SJSA1 (cell line): ENCODE data around the gene BTBD9. TPM values are rescaled to one million over a fixed set of nuclear protein-coding genes. Genes with fewer than 3 reads are reported as not detected.

Source experiments
- DNase-seq, 2 experiments: peaks; one replicate each; pipeline ENCODE4 v3.0.0-alpha.2; 2015 to 2020; ENCODE audit warnings: low spot score in 2 of 2, low read depth in 1 of 2
- H3K27ac ChIP-seq: fragments of 250-450 bp; sonication (Bioruptor Pico); 2 replicates; pipeline ENCODE4 v1.5.1; 2020; ENCODE audit warnings: mild to moderate bottlenecking, moderate library complexity
- H3K27me3 ChIP-seq: fragments of 250-450 bp; sonication (Bioruptor Pico); replicated peaks from 2 replicates; pipeline ENCODE4 v1.5.1; 2020; ENCODE audit warnings: mild to moderate bottlenecking, moderate library complexity
- H3K36me3 ChIP-seq: fragments of 250-450 bp; sonication (Bioruptor Pico); 2 replicates; pipeline ENCODE4 v1.5.1; 2020; ENCODE audit warnings: mild to moderate bottlenecking
- H3K4me1 ChIP-seq: fragments of 250-450 bp; sonication (Bioruptor Pico); replicated peaks from 2 replicates; pipeline ENCODE4 v1.6.1; 2021; ENCODE audit warnings: mild to moderate bottlenecking
- H3K4me3 ChIP-seq: fragments of 250-450 bp; sonication (Bioruptor Pico); 2 replicates; pipeline ENCODE4 v1.5.1; 2020; ENCODE audit warnings: mild to moderate bottlenecking
- H3K9me3 ChIP-seq: fragments of 250-450 bp; sonication (Bioruptor Pico); replicated peaks from 2 replicates; pipeline ENCODE4 v1.5.1; 2020; ENCODE audit warnings: mild to moderate bottlenecking
- total RNA-seq: library from RNA; depleted of rRNA; stranded (reverse); fragments of >200 nt; shearing (Covaris generic); gene quantifications from 2 replicates; pipeline ENCODE4 v1.2.3, GENCODE V29; 2014

Gene BTBD9
- total RNA-seq, 1 experiment from 2014 or later = 8.5 TPM

GRCh38 chr6:38177882-38178583, 461.7 kb downstream of the BTBD9 start:
- no peak for DNase-seq

DNA sequence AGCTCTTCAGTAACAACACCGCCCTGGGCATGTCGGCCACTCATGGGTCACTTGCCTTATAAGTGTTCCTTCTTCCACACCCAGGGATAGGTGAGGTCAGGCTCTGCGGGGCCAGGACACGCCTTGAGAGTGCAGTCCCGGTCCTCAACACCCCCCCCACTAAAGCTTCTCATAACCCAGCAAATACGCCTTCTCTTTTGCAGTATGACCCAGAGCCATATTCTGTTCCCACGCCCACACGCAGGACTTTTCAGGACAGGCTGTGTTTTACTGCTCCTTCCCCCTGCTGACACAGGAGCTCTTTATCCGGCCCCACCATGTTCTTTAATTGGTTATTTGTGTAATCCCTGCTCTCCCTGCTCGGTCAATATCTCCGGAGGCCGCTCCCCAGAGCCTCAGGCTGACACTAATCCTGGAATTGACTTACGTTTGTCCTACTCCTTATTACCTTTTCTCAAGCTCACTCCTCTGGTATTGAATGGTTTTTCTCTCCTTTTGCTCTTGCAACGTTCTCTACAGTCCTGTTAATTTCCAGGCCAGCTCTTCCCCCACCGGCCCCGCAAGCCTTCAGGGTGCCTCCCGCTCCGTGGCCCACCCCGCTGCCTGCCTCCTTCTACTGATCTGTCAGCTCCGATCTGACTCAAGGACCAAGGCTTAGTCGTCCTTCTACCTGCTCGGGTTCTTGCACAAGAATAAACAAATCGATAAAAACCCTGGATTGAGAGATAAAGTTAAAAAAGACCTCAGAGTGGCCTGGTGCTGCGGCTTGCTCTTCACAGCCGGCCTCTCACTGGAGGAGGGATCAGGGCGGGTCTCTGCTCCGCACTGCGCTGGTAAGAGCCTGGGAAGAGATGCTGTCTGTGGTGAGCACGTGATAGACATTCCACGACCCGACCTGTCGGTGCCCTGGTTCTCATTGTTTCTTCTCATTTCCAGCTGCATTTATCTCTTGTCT, 462.7 kb downstream of the BTBD9 start:
- H3K4me3 ChIP-seq = no peak overlapping the region
- DNase-seq = no peak
- no peak overlapping the region for H3K27ac ChIP-seq
- H3K27me3 ChIP-seq = no peaks in the 10 kb centered on the region
- H3K4me1 ChIP-seq = no peaks in the 10 kb centered on the region
- H3K36me3 ChIP-seq = no peaks in the 10 kb centered on the region
- no peaks in the 10 kb centered on the region for H3K9me3 ChIP-seq

More at GRCh38 chr6:38177882-38178583, 461.7 kb downstream of the BTBD9 start:
- Histone ChIP-seq H3K27ac (no peak overlapping the region), H3K4me1 (no peaks in the 10 kb centered on the region), H3K36me3 (no peaks in the 10 kb centered on the region), H3K9me3 (no peaks in the 10 kb centered on the region), H3K4me3 (no peak overlapping the region), H3K27me3 (no peaks in the 10 kb centered on the region)

DNA sequence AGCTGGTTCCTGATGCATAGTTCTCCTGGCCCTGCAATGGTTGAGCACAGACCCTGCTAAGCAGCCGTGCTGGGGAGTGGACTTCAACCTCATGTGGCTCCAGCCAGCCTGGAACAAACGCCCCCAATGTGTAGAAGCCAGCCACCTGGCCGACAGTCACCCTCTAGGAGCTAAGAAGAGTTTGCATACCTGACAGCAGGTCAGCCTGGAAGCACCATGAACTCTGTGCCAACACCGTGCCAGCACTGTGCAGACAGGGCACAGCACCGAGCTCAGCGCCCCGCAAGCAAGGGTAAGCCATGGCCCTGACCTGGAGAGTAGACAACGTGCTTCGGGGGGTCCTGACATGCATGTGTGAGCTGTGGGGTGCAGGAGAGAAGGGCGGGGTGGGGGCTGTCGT, 463.9 kb downstream of the BTBD9 start:
- no peak for DNase-seq
- Histone ChIP-seq H3K4me3 (no peak overlapping the region), H3K9me3 (no peaks in the 10 kb centered on the region), H3K27me3 (no peaks in the 10 kb centered on the region), H3K36me3 (no peaks in the 10 kb centered on the region), H3K27ac (no peak overlapping the region), H3K4me1 (no peaks in the 10 kb centered on the region)

DNA sequence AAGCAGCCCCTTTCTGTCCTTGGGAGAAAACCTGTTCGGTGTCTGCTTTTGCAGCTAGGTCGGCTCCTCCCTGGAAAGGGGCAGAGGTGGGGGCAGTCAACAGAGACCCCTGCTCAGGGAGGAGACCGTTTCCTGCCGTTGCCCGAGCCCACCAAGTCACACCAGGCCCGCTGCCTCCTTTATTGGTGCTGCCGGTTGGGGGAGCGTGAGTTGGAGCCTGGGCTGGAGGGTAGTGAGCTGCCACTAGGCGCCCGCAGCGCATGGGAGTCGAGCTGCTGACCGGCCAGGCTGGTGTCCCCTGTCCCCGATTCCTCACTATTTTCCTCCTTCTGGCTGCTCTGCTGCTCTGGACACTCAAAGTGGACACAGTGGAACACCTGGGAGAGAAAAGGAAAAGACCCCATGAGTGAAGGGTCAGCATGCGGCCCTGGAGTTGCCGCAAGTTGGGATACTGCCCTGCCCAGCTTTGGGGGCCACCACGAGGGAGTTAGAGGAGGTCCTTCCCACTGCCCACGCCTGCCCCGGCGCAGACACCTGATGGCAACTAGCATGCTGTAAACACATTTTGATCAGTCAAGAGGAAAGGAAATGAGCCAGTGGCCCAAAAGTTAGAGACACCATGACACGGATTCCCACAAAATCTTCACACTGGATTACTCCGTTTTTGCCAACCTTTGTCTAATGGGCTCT, 464.8 kb downstream of the BTBD9 start:
- H3K9me3 ChIP-seq = no peaks in the 10 kb centered on the region
- no peak overlapping the region for H3K27ac ChIP-seq
- H3K4me1 ChIP-seq = no peaks in the 10 kb centered on the region
- H3K4me3 ChIP-seq = no peak overlapping the region
- H3K36me3 ChIP-seq = no peaks in the 10 kb centered on the region
- H3K27me3 ChIP-seq = no peaks in the 10 kb centered on the region
- DNase-seq = no peak

DNA sequence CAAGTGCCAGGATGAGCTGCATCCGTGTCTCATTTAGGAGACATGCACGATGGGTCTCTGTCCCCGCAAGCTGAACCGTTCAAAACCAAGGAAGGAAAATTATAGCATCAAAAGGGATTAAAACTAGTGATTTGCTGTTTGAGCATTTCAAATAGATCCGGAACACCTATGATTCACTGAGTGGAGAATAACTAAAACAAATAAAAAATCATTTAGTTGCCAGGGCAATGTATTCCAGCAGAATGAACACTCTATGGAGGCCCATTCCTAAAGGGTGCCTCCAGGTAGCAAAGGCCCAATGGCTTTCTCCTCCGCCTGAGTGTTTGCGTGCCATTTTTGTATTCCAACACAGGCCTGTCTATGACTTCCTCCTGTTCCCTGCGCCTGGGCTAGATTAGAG, 465.4 kb downstream of the BTBD9 start:
- Histone ChIP-seq H3K4me1 (no peaks in the 10 kb centered on the region), H3K9me3 (no peaks in the 10 kb centered on the region), H3K27ac (no peak overlapping the region), H3K27me3 (no peaks in the 10 kb centered on the region), H3K4me3 (no peak overlapping the region), H3K36me3 (no peaks in the 10 kb centered on the region)
- no peak for DNase-seq

GRCh38 chr6:38173909-38174308, 465.8 kb downstream of the BTBD9 start:
- Histone ChIP-seq H3K27me3 (no peaks in the 10 kb centered on the region), H3K4me1 (no peaks in the 10 kb centered on the region), H3K9me3 (no peaks in the 10 kb centered on the region), H3K4me3 (no peak overlapping the region), H3K36me3 (no peaks in the 10 kb centered on the region), H3K27ac (no peak overlapping the region)
- no peak for DNase-seq

DNA sequence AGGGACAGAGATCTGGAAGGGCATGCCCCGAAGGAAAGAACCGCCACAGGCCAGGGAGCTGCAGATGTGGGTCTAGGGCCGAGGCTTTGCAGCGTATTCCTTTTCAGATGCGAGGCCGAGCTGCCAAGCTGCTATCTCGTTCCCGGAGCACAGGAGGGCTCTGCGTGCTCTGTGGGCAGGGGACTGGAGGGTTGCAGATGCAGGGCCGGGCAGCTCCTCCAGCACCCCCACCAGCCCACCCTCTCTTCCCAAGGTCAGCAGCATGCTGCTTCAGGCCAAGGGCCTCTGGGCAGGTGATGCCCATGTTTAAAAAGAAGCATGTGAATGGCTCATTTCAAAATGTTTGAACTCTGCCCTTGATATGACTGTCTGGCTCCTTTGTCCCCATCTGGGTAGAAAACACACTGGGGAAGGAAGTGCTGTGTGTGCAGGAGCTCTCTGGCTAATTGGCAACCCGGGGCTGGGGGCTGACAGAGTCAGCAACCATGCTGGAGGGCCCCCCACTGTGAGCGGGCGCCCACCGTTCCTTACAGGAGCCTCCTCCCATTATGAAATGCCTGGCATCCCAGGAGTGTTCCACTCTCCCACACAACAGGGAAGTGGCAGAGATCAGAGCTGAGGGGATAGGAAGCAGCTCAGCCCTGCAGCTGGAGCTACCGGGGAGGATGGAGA, 466.9 kb downstream of the BTBD9 start:
- H3K4me1 ChIP-seq = no peaks in the 10 kb centered on the region
- H3K9me3 ChIP-seq = no peaks in the 10 kb centered on the region
- no peak overlapping the region for H3K4me3 ChIP-seq
- DNase-seq = no peak
- H3K27me3 ChIP-seq = no peaks in the 10 kb centered on the region
- no peak overlapping the region for H3K27ac ChIP-seq
- H3K36me3 ChIP-seq = no peaks in the 10 kb centered on the region

- Histone ChIP-seq H3K4me1 (no peaks in the 10 kb centered on the region), H3K27me3 (no peaks in the 10 kb centered on the region), H3K27ac (no peak overlapping the region), H3K36me3 (no peaks in the 10 kb centered on the region), H3K9me3 (no peaks in the 10 kb centered on the region), H3K4me3 (no peak overlapping the region)
- DNase-seq = no peak
Observed at GRCh38 chr6:38171997-38172738, 467.6 kb downstream of the BTBD9 start.

DNA sequence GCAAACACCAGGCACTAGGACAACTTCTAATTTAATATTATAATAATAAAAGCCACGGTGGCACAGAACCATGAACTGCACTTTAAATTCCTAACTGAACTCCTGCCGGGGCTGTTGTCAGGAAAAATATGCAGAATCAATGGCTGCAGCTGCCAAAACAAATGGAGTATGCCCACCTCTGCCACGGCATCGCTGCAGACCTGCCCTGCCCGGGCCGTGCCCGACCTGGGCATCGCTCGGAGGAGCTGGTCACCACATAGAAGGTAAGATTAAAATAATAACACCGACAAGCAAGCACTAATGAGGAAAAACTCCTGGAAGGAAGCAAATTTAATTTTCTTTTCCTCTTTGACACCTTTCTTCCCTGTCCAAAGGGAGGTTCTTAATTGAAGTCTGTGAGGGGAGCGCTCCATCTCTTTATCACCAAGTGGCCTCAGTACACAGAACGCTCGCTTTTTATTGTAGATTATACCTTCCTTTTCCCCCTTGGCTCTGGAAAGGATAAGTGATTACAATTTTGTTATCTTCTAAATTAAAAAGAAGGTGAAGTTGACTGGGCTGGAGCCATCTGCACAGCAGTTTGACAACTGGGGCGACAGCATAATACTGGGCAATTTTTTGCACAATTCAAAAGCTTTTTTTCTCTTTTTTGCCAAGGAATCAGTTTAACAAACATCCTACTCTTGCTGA, 468.9 kb downstream of the BTBD9 start:
- Histone ChIP-seq H3K4me3 (no peak overlapping the region), H3K27me3 (no peaks in the 10 kb centered on the region), H3K4me1 (no peaks in the 10 kb centered on the region), H3K36me3 (no peaks in the 10 kb centered on the region), H3K27ac (no peak overlapping the region), H3K9me3 (no peaks in the 10 kb centered on the region)
- no peak for DNase-seq

DNA sequence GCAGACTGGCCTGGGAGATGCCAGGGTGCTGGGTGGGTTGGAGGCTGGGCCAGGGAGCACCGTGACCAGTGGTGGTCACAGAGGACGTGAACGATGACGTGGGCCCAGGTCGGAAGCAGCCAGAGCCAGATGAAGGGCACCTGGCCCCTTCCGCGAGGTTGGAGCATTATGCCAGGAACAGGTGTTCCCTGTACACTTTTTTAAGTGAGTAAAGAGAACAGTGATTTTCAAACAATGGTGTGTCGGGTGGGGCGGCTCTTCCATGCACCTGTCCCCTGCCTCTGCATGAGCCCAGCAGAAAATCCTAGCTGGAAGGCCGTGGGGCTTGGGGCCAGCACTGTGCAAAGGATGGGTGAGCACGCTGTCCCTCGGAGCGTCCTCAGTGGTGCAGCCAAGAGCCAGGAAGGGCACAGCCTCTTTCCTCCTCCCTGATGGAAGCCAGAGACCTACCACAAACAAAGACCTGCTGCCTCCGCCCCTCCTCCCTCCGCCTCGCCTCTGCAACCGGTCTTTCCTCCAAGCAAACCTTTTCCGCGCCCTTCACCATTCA, 469.7 kb downstream of the BTBD9 start:
- no peak overlapping the region for H3K4me3 ChIP-seq
- DNase-seq = no peak
- H3K9me3 ChIP-seq = no peaks in the 10 kb centered on the region
- H3K27me3 ChIP-seq = no peaks in the 10 kb centered on the region
- no peaks in the 10 kb centered on the region for H3K36me3 ChIP-seq
- H3K27ac ChIP-seq = no peak overlapping the region
- H3K4me1 ChIP-seq = no peaks in the 10 kb centered on the region

DNA sequence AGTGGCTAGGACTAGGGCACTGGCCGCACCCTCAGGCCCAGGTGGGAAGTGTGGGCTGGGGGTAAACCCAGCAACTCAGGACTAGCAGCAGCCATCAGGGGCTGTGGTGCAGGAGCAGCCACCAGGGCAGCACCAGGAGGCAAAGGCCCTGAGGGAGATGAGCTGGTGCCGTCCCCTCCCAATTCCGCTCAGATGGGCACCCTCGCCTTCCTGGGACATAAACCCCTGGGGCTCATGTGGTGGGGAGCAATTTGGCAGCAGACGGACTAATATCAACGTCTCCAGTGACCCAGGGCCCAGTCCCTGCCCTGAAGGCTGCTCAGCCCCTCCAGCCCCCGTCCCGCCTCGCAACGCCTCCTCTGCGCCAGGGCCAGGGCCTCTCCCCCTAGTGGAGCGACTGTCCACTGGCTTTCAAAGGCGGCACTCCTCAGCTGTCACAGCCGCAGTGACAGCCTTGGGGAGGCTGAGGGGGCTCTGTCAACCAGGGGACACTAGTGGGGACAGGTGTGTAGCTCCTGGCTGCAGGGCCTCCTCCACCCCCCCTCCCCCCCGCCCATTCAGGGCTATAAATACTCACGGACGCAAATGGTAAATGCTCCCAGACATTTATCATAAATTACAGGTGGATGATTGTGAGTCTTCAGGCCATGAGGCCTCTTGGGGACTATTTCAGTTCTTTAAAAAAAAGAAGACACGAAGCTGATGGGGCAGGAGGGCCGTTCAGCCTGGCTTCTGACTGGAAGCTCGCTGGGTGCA, 470.3 kb downstream of the BTBD9 start:
- no peaks in the 10 kb centered on the region for H3K36me3 ChIP-seq
- no peaks in the 10 kb centered on the region for H3K27me3 ChIP-seq
- no peak for DNase-seq
- no peak overlapping the region for H3K27ac ChIP-seq
- no peak overlapping the region for H3K4me3 ChIP-seq
- H3K4me1 ChIP-seq = no peaks in the 10 kb centered on the region
- H3K9me3 ChIP-seq = no peaks in the 10 kb centered on the region

- H3K4me1 ChIP-seq = no peaks in the 10 kb centered on the region
- H3K27me3 ChIP-seq = no peaks in the 10 kb centered on the region
- no peak overlapping the region for H3K27ac ChIP-seq
- no peak for DNase-seq
- H3K4me3 ChIP-seq = no peak overlapping the region
- H3K9me3 ChIP-seq = no peaks in the 10 kb centered on the region
- no peaks in the 10 kb centered on the region for H3K36me3 ChIP-seq
Observed at GRCh38 chr6:38168699-38169098, 471.0 kb downstream of the BTBD9 start.
